Neural cell (in vitro differentiated cells): ENCODE results near the gene EDN1.

ENCODE experiments used
- CTCF ChIP-seq: fragments of 450-650 bp; IDR thresholded peaks from 2 replicates; pipeline ENCODE4 v1.5.1; 2014; ENCODE audit warnings: antibody characterized with exemption, mild to moderate bottlenecking, moderate library complexity; ENCODE audit not compliant: poor library complexity, severe bottlenecking
- EZH2 ChIP-seq: fragments of 200-600, 300-800 bp; shearing (Covaris generic), sonication (generic); IDR thresholded peaks from 2 replicates; pipeline ENCODE4 v1.6.1; 2014; ENCODE audit warnings: antibody characterized with exemption, low read length, borderline replicate concordance, mild to moderate bottlenecking; ENCODE audit not compliant: insufficient read depth, poor library complexity, severe bottlenecking
- TAF1 ChIP-seq: IDR thresholded peaks from 2 replicates; pipeline ENCODE4 v1.6.1; 2012; ENCODE audit warnings: low read depth

- no peak for TF ChIP-seq TAF1
- TF ChIP-seq EZH2: no peak
- TF ChIP-seq CTCF: no peak
Measured at GRCh38 chr6:12331951-12332749, 42.0 kb downstream of the EDN1 start.
